ENCODE measurements around the gene ZNF513.
"Not testable (repeated sequence)": the region's sequence is repeated elsewhere in the genome, so short reads cannot be mapped to it uniquely, and the experiment has no call there.

Gene ZNF513

GRCh38 chr2:27353762-27354596, 26.6 kb downstream of the ZNF513 start:
- TF ChIP-seq MAX (IDR thresholded peaks at IDR 0.05; ENCODE audit: low read depth, low read length) (no peak), CTCF (IDR thresholded peaks at IDR 0.05; ENCODE audit: low read depth, low read length) (no peak), MYC (IDR thresholded peaks at IDR 0.05; ENCODE audit: low read depth, low read length) (no peak), POLR2A (IDR thresholded peaks at IDR 0.05; ENCODE audit: extremely low read depth, insufficient read length) (no peak)
- H3K4me3 ChIP-seq (ENCODE audit: low read depth, low read length) = no peak overlapping the region
- DNase-seq (ENCODE audit: low read depth) = no peak

GRCh38 chr2:27353386-27353761, 27.2 kb downstream of the ZNF513 start:
- not testable (repeated sequence) for H3K4me3 ChIP-seq (ENCODE audit: low read depth, low read length)

DNA sequence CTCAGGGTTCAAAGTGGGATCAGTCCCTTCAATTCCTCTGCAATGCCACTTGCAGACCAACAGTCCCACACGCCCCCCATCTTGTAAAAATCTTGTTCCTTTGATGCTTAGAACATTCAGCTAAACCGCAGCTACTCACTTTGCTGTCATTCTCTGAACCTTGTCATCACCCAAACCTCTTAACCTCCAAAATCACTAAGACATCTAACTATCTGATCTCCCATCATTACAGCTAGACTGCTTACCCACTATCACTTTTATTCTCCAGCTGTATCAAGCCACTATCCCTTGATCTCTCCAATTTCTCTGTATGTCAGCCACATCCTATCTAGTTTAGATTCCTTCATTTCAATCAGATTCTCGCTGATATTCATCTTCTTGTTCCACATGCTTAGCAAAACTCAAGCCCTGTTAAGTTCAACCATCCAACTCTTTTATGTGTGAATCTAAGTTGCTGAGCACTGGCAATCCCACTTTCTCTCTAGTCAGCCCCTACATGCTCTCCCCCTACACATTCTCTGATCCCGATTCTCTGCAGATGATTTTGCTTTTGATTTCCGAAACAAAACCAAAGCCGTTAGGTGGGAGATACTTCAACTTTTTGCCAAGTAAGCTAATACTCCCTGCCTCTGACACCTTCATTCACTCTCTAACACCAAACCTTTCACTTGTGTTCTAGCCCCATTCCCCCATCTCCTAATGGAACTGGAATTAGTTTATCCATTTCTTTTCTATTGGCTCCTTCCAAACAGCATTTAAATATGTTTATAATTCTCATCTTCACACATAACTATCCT, 28.5 kb downstream of the ZNF513 start:
- DNase-seq (ENCODE audit: low read depth) = no peak

More at GRCh38 chr2:27353386-27353761, 27.2 kb downstream of the ZNF513 start:
- DNase-seq (ENCODE audit: low read depth) = not testable (repeated sequence)

GRCh38 chr2:27350106-27350693, 30.3 kb downstream of the ZNF513 start:
- DNase-seq (ENCODE audit: low read depth) = no peak

More for the DNA sequence above, 28.5 kb downstream of the ZNF513 start:
- no peak overlapping the region for H3K4me3 ChIP-seq (ENCODE audit: low read depth, low read length)
- TF ChIP-seq MAX (IDR thresholded peaks at IDR 0.05; ENCODE audit: low read depth, low read length) (no peak), CTCF (IDR thresholded peaks at IDR 0.05; ENCODE audit: low read depth, low read length) (no peak), POLR2A (IDR thresholded peaks at IDR 0.05; ENCODE audit: extremely low read depth, insufficient read length) (no peak), MYC (IDR thresholded peaks at IDR 0.05; ENCODE audit: low read depth, low read length) (no peak)

DNA sequence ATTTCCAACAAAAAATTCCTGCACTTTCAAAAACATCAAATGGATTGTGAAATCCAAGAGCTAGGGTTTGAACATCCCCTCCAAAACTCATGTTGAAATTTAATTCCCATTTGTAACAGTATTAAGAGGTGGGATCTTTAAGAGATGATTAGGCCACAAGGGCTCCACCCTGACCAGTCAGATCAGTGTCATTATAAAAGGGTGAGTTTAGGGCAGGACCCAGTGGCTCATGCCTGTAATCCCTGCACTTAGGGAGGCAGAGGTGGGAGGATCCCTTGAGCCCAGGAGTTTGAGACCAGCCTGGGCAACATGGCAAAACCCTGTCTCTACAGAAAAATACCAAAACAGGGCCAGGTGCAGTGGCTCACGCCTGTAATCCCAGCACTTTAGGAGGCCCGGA, 32.9 kb downstream of the ZNF513 start:
- TF ChIP-seq CTCF (IDR thresholded peaks at IDR 0.05; ENCODE audit: low read depth, low read length) = no peak
- no peak for TF ChIP-seq MYC (IDR thresholded peaks at IDR 0.05; ENCODE audit: low read depth, low read length)
- no peak for TF ChIP-seq POLR2A (IDR thresholded peaks at IDR 0.05; ENCODE audit: extremely low read depth, insufficient read length)
- no peak for TF ChIP-seq MAX (IDR thresholded peaks at IDR 0.05; ENCODE audit: low read depth, low read length)
- DNase-seq (ENCODE audit: low read depth) = no peak

More at GRCh38 chr2:27350106-27350693, 30.3 kb downstream of the ZNF513 start:
- TF ChIP-seq MYC (IDR thresholded peaks at IDR 0.05; ENCODE audit: low read depth, low read length) (no peak), CTCF (IDR thresholded peaks at IDR 0.05; ENCODE audit: low read depth, low read length) (no peak), POLR2A (IDR thresholded peaks at IDR 0.05; ENCODE audit: extremely low read depth, insufficient read length) (no peak)
- no peak overlapping the region for H3K4me3 ChIP-seq (ENCODE audit: low read depth, low read length)

DNA sequence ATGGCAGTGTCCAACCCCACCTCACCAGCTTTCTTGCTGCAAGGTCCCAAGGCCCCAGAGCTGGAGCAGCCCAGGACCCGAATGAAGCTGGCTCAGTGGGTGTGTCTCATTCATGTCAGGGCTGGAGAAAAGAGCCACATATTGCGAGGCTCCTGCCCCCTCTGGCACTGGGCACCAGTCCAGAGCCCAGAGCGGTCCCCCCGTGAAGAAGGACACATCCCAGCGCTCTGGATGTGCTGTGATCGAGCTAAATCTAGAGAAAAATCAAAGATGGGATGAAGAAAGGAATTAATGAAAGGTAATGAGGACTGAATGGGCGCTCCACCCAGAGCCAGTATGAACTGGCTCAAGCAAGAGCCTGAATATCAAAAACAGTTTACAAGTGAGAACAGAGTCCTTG, 44.4 kb downstream of the ZNF513 start:
- DNase-seq (ENCODE audit: low read depth) = no peak

More for the DNA sequence above, 32.9 kb downstream of the ZNF513 start:
- no peak overlapping the region for H3K4me3 ChIP-seq (ENCODE audit: low read depth, low read length)

More for the DNA sequence above, 44.4 kb downstream of the ZNF513 start:
- no peak overlapping the region for H3K4me3 ChIP-seq (ENCODE audit: low read depth, low read length)
- no peak for TF ChIP-seq MAX (IDR thresholded peaks at IDR 0.05; ENCODE audit: low read depth, low read length)
- no peak for TF ChIP-seq POLR2A (IDR thresholded peaks at IDR 0.05; ENCODE audit: extremely low read depth, insufficient read length)
- no peak for TF ChIP-seq MYC (IDR thresholded peaks at IDR 0.05; ENCODE audit: low read depth, low read length)
- TF ChIP-seq CTCF (IDR thresholded peaks at IDR 0.05; ENCODE audit: low read depth, low read length) = no peak

All from NB4 (cell line).